ENCODE results near the gene BCDIN3D.
"Not testable (repeated sequence)": the region's sequence is repeated elsewhere in the genome, so short reads cannot be mapped to it uniquely, and the experiment has no call there.

Gene BCDIN3D

GRCh38 chr12:49860921-49861320 is 18.0 kb upstream of the BCDIN3D start:
- not testable (repeated sequence) for DNase-seq (ENCODE audit: low spot score)

- not testable (repeated sequence) for DNase-seq (ENCODE audit: low spot score)
These were observed 13.0 kb upstream of the BCDIN3D start for GRCh38 chr12:49855890-49856289.

GRCh38 chr12:49854976-49855375 is 12.1 kb upstream of the BCDIN3D start:
- DNase-seq (ENCODE audit: low spot score), result no peak

- no peak for DNase-seq (ENCODE audit: low spot score)
These were observed 10.8 kb upstream of the BCDIN3D start for GRCh38 chr12:49853671-49854070.

DNA sequence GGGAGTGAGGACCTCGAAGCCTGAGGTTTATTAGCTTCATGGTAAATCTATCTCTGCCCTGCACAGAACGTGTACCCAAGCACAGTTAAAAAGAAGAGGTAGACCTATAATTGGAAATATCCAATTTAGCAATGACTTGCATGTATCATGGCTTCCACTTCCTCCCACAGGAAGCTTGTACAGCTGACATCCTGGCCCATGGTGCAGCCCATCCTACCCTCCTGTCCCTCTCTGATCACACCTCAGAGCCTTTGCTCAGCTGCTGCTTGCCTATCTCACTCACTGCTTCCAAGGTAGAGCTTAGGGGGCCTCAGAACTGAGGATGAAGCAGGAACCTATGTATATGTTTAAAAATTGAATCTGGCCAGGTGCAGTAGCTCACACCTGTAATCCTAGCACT is 4.3 kb upstream of the BCDIN3D start:
- DNase-seq (ENCODE audit: low spot score), result no peak

GRCh38 chr12:49846032-49846431 is 3.1 kb upstream of the BCDIN3D start:
- no peak for DNase-seq (ENCODE audit: low spot score)

- DNase-seq (ENCODE audit: low spot score), result no peak
These were observed 1.1 kb upstream of the BCDIN3D start for GRCh38 chr12:49843876-49844437.

DNA sequence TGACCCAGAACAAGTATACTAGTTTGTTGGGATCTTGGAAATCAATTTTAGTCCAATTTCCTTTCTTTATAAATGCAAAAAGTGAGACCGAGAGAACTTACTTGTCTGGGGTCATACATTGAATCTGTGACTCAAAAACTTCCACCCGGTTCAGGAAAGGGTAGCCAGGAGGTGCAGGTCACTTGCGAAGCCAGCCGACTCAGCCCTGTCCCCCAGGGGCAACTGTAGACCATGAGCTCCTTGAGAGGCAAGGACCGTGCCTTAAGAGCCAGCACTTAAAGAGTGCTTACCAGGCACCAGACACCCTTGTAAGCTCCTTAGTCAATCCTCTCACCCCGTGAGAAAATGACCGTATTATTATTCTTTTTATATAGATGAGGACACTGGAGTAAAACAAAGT is 505 bp upstream of the BCDIN3D start:
- DNase-seq (ENCODE audit: low spot score), result peak; percentile 25

- peak; percentile 57 for DNase-seq (ENCODE audit: low spot score)
These were observed 3.8 kb downstream of the BCDIN3D start for GRCh38 chr12:49838973-49839633.

DNA sequence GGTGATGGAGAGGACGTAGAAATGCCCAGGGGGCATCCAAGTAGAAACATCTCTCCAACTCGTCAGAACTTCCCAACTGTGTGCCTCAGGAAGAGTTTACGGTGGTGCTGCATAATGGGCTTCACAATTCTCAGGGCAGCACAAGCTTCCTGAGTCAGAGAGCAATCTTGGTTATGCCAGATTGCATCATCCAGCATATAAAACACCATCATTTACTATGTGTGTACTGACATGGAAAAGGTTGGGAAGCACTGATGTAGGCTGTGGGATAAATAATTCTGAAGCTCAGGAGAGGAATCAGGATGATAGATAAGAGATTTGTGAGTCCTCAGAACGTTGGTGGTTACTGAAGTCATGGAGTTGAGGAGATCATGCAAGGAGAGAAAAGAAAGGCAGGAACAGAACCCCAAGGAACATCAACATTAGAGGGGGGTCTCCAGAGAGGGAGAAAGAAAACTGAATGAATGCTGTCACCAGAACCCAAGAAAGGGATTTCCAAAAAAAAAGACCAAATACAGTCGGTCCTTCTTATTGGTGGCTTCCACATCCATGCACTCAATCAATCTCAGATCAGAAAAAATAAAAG is 10.0 kb downstream of the BCDIN3D start:
- DNase-seq (ENCODE audit: low spot score), result no peak

DNA sequence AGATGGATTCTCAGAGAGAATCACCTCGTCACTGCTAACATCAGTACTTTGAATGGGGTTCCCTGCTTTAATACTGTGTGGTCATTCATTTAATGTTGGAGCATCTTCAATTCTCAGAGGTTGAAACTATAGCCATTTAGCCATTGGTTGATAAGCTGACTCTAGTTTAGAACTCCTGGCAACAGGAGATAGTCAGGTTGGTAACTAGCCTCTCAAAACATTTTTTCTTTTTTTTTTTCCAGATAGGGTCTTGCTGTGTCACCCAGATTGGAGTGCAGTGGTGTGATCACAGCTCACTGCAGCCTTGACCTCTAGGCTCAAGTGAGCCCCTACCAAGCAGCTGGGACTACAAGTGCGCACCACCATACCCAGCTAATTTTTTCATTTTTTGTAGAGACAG is 11.2 kb downstream of the BCDIN3D start:
- DNase-seq (ENCODE audit: low spot score), result no peak

DNA sequence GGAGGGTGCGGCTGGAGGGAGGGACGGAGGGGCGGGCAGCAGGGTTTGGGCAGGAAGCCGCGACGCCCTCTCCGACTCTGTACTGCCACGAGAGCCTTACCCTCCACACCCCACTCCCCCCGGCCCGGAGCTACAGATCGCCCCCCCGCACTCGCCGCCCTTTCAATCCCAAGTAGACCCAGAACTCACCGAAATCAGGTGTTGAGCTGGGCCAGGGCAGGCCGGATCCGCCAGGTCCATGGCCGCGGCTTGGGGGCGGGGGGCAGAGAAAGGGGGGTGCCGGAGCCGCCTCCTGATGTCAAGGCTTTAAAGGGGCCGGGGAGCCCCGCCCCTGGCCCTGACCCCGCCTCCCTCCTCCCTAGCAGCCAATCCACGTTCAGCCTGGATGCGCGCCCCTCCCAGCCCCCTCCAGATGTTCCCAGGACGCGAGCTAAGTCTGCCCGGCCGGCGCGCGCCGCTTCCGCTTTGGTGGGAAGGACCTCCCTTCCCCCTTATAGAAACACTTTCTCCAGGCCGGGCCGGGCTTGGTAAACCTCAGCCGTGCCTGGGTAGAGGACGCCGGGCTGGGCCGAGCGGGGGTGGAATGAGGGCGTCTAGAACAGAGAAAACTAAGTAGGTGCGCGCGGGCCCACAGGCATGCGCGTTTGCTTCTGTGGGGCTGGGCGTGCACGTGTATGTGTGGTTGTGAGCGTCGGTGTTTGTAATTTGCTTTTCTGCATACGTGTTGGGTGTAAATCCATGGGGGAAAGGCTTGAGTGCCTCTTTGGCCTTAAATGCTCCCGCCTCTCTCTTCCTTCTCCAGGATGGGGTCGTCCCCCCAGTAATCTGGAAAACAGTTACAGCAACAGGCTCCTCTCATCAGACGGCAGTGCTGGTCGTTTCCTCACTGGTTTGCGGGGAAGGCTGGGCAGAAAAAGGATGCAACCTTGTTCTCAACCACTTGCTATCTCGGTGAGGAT is 14.5 kb downstream of the BCDIN3D start, which contains the start of gene NCKAP5L:
Gene NCKAP5L, minus strand, starts transcription at position 281 of the 959 bp plus-strand sequence. CDS start 24,369 bp downstream, outside the sequence.
- peak; percentile 99 for DNase-seq (ENCODE audit: low spot score)

- peak; percentile 90 for DNase-seq (ENCODE audit: low spot score)
These were observed 15.4 kb downstream of the BCDIN3D start for GRCh38 chr12:49827401-49828099.

- no peak for DNase-seq (ENCODE audit: low spot score)
These were observed 15.9 kb downstream of the BCDIN3D start for GRCh38 chr12:49827051-49827400.

GRCh38 chr12:49825971-49826421 is 16.9 kb downstream of the BCDIN3D start:
- no peak for DNase-seq (ENCODE audit: low spot score)

GRCh38 chr12:49825360-49825970 is 17.4 kb downstream of the BCDIN3D start:
- DNase-seq (ENCODE audit: low spot score), result no peak

GRCh38 chr12:49824895-49825294 is 18.0 kb downstream of the BCDIN3D start:
- DNase-seq (ENCODE audit: low spot score), result no peak

- DNase-seq (ENCODE audit: low spot score), result no peak
These were observed 18.5 kb downstream of the BCDIN3D start for GRCh38 chr12:49824416-49824815.

DNA sequence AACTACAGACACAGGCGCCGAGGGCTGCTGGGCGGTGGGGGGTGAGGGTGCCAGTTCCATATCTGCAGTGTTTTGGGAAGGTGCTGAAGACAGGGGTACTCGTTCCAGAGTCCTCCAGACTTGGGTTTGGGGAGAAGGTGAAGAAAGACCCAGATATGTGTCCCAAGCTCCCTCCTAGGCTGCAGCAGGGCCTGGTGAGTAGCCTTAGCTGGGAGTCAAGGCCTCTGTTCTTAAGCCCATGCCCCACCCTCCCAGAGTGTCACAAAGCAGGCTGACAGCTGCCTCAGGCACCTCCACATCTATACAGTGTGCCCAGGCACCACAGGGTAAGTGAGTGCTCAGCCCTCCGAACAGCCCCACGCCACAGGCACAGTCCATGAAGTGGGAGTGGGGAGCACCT is 19.0 kb downstream of the BCDIN3D start:
- no peak for DNase-seq (ENCODE audit: low spot score)

DNA sequence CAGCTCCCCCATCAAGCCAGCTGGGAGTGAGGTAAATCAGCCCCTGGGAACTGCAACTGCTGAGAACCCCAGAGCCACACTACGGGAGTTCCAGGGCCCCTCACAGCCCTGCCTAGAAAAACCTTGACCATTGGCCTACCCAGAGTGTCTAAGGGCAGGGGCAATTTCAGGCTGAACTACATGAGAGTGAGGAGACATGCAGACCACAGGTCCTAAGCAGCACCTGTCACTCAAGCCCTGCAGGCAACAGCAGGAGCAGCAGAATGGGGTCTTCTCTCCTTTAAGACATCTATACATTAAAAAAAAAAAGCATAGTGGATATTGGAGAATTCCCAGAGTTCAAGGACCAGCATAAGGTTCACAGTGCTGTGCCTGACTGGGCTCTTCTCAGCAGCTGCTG is 19.6 kb downstream of the BCDIN3D start:
- no peak for DNase-seq (ENCODE audit: low spot score)
